ENCODE measurements around the gene ME3.

GRCh38 chr11:86692317-86692716 is 19.9 kb upstream of the ME3 start:
- TF ChIP-seq EZH2 (optimal IDR thresholded peaks at IDR 0.05; ENCODE audit: low read depth, low read length) (no peak), CTCF (IDR thresholded peaks at IDR 0.05; ENCODE audit: low read length) (no peak), EZH2phosphoT487 (IDR thresholded peaks at IDR 0.05; ENCODE audit: low read length) (no peak)

Measured in MM.1S (cell line).